GM18502 (cell line): ENCODE data around the gene LRRC23.
"Not testable (repeated sequence)": the region's sequence is repeated elsewhere in the genome, so short reads cannot be mapped to it uniquely, and the experiment has no call there.

ENCODE experiments used
- ATAC-seq: cut with Tn5 transposase; IDR thresholded peaks from one replicate; pipeline ENCODE4 v1.9.1; 2021; ENCODE audit warnings: mild to moderate bottlenecking; ENCODE audit not compliant: unreplicated experiment, poor library complexity

LRRC23 gene

GRCh38 chr12:6899837-6900519, 4.6 kb upstream of the LRRC23 start:
- ATAC-seq: no peak

DNA sequence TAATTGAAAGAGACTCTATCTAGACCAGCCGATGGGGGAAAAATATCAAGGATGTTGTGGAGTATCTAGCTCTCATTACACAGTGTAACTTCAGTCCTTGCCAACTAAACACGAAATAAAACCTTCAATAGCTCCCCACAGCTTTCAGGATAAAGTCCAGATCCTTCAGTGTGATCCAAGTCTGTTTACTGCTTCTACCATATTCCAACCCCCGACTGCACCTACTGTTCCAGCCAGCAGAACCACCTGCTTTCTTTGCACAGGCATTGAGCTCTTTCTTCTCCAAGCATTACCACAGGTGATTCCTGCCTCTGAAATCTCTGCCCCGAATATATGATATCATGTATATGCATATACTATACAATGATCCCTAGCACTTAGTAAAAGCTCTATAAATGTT, 2.2 kb upstream of the LRRC23 start:
- no peak for ATAC-seq

- no peak for ATAC-seq
Observed at GRCh38 chr12:6903722-6904121, 900 bp upstream of the LRRC23 start.

- ATAC-seq: no peak
Observed at GRCh38 chr12:6905414-6906040, 905 bp downstream of the LRRC23 start.

DNA sequence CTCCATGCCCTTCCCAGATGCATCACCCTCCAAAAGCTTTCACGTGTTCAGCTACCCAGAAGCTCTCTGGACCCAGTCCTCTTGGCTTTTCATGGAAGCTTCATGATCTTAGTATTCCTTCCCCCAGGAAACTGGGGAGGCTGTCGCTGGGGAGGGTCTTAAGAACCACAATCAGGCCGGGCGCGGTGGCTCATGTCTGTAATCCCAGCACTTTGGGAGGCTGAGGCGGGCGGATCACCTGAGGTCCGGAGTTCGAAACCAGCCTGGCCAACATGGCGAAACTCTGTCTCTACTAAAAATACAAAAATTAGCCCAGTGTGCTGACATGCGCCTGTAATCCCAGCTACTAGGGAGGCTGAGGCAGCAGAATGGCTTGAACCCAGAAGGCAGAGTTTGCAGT, 3.5 kb downstream of the LRRC23 start:
- ATAC-seq: not testable (repeated sequence)

DNA sequence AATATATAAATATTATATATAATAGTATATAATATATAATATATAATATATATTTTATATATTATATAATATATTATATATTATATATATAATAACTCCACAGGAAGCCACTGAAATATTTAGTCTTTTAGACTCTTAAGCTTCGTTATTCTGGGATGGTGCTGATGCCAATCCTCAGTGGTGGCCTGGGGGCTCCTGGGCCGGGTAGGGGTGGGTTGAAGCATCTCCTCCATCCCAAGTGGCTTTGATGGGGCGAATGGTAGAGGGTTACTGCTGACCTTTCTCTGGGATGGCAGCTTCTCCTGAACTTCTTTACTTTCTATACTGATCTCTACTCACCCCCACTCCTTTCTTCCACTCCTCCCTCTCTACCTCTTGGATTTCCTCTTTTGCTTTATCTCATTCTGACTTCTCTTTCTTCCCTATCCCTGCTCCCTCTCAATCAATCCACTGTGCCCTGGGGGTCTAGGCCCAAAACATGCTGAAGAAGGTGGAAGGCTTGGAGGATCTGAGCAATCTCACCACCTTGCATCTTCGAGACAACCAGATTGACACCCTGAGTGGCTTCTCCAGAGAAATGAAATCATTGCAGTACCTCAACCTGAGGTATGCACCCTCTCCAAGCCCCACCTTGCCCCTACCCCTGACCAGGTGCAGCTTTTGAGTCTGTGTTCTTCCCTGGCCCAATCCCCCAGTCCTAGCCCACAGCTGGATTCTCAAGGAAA, 5.0 kb downstream of the LRRC23 start:
- no peak for ATAC-seq

- no peak for ATAC-seq
Observed at GRCh38 chr12:6912164-6912935, 7.7 kb downstream of the LRRC23 start.

DNA sequence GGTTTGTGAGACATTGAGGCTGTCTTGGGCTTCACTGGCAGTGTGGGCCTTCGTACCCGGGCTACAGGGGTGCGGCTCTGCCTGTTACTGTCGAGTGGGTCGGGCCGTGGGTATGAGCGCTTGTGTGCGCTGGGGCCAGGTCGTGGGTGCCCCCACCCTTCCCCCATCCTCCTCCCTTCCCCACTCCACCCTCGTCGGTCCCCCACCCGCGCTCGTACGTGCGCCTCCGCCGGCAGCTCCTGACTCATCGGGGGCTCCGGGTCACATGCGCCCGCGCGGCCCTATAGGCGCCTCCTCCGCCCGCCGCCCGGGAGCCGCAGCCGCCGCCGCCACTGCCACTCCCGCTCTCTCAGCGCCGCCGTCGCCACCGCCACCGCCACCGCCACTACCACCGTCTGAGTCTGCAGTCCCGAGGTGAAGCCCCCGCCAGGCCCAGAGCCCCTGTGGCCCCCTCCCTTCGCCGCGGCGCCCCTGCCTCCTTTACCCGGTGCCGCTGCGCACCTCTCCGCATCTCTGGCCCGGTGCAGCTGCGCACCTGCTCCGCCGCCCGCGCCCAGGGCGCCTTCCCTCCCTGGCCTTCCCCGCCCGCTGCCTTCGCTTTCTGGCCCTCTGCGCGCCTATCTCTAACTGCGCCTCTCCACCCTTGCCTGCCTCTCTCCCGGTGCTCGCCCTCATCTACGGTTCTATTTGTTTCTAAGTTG, 9.8 kb downstream of the LRRC23 start, which contains the start of gene ENO2:
Gene ENO2 (plus strand): TSS at position 335 of the 701 bp plus-strand sequence. CDS start 1,253 bp downstream, outside the sequence.
- peak; percentile 80 for ATAC-seq

GRCh38 chr12:6914947-6915788, 10.5 kb downstream of the LRRC23 start:
- ATAC-seq: no peak

DNA sequence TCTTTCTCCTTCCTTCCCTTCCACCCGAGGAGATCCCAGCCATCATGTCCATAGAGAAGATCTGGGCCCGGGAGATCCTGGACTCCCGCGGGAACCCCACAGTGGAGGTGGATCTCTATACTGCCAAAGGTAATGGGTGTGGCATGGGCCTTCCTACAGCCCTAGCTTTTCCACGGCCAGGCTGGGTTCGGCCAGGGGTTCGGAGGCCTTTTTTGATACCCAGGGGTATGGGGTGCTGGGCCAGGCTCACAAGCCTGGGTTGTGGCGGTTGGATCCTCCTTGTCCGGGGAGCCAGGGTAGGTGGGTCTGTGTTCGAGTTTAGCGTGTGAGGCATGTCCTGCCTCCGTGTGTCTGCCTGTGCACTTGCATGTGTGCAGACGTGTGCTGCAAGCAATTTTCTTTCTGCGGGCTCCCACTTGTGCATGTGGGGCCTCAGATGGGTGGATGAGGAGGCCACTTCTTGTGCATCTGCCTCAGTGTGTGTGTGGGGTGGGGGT, 11.2 kb downstream of the LRRC23 start:
- ATAC-seq: no peak

DNA sequence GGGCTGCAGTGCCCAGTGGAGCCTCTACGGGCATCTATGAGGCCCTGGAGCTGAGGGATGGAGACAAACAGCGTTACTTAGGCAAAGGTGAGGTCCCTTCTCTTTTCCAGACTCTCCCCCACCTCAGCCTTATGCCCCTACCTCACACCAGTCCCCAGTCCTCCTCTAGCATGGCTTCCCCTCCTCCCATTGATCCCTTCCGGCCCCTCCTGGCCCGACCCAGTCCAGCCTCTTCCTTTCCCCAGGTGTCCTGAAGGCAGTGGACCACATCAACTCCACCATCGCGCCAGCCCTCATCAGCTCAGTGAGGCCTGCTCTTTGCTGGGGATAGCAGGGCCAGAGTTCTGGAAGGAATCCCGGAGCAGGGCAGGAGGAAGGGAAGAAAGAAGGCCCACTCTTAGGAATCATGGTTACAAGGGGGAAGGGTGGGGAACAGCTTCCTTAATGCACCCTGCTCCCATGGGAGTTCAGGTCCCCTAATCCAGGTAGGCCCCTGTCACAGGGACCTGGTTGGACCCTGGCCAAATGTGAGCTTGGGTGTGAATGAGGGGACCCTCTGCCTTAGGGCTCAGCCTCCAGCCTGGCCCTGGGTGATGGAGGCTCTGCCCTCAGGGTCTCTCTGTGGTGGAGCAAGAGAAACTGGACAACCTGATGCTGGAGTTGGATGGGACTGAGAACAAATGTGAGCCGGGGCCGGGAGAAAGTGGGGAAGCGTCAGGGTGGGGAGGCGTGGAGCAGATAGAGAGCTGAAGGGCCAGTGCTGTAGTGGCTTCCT, 12.0 kb downstream of the LRRC23 start:
- no peak for ATAC-seq

DNA sequence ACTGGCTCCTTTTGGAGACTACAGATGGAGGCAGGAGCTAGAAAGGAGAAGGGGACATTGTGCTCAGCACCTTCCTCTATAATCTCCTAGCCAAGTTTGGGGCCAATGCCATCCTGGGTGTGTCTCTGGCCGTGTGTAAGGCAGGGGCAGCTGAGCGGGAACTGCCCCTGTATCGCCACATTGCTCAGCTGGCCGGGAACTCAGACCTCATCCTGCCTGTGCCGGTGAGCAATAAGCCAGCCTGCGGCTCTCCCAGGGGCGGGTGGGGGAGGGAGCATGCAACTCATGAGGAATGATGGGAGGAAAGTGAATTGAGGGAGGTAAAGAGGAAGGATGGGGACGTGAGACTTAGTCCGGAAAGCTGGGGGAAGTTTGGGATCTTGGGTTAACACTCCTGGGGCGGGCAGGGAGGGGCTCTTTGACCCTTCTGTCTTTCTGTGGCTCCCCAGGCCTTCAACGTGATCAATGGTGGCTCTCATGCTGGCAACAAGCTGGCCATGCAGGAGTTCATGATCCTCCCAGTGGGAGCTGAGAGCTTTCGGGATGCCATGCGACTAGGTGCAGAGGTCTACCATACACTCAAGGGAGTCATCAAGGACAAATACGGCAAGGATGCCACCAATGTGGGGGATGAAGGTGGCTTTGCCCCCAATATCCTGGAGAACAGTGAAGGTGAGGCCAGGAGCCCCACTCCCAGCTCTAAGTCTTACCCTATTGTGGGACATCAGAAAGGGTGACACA, 13.0 kb downstream of the LRRC23 start:
- no peak for ATAC-seq

DNA sequence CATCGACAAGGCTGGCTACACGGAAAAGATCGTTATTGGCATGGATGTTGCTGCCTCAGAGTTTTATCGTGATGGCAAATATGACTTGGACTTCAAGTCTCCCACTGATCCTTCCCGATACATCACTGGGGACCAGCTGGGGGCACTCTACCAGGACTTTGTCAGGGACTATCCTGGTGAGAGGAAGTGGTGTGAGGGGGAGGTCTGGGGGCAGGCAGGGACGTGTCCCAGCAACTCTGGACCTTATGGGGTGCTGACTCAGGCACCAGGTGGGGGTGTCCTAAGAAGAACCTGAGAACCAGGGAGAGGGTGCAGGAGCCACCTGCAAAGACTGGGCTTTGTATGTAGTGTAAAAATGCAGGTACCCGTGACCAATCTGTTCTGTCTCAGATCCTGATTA, 15.0 kb downstream of the LRRC23 start:
- ATAC-seq: no peak

GRCh38 chr12:6921539-6921938, 16.9 kb downstream of the LRRC23 start:
- no peak for ATAC-seq

DNA sequence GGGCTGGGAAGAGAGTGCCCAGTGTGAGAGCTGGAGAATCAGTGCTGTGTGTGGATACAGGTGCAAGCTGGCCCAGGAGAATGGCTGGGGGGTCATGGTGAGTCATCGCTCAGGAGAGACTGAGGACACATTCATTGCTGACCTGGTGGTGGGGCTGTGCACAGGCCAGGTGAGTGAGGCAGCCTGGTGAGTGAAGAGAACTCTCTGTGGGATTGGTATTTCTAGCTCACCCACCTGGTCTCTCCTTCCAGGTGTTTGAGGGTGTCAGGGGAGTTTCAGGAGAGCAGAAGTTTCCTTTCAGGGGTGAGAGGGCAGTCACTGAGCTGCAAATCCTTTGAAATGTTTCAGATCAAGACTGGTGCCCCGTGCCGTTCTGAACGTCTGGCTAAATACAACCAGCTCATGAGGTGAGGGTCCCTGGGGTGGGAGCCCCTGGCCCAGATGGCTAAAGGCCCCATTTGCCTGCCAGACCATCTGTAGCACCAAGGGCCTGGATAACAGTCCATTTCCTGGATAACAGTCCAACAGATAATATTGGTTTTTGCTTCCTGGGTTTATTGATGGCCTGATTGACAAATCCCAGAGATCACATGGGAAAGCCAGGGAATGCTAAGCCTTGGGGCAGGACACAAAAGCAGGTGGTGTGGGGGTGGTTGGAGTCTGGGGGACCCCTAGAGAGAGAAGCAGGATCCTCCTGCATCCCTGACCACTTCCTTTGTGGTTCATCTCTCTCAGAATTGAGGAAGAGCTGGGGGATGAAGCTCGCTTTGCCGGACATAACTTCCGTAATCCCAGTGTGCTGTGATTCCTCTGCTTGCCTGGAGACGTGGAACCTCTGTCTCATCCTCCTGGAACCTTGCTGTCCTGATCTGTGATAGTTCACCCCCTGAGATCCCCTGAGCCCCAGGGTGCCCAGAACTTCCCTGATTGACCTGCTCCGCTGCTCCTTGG, 17.6 kb downstream of the LRRC23 start:
- ATAC-seq: no peak

GRCh38 chr12:6923003-6923732, 18.5 kb downstream of the LRRC23 start:
- ATAC-seq: no peak
